Germinal center (tissue), 1 donor: ENCODE measurements around the gene TPBGL.

Experiments
- DNase-seq: peaks from one replicate; pipeline ENCODE4 v3.0.0; 2012; ENCODE audit warnings: mixed read lengths, low spot score

Gene TPBGL

GRCh38 chr11:75208446-75208845 is 32.1 kb upstream of the TPBGL start:
- no peak for DNase-seq

- no peak for DNase-seq
Observed at GRCh38 chr11:75212411-75212810, 28.2 kb upstream of the TPBGL start.

GRCh38 chr11:75214411-75214821 is 26.2 kb upstream of the TPBGL start:
- DNase-seq, result peak; percentile 58

- no peak for DNase-seq
Observed at GRCh38 chr11:75214843-75215242, 25.7 kb upstream of the TPBGL start.

- no peak for DNase-seq
Observed at GRCh38 chr11:75219869-75220268, 20.7 kb upstream of the TPBGL start.

- DNase-seq, result no peak
Observed at GRCh38 chr11:75223954-75224643, 16.5 kb upstream of the TPBGL start.

- DNase-seq, result no peak
Observed at GRCh38 chr11:75225794-75226193, 14.8 kb upstream of the TPBGL start.

GRCh38 chr11:75229466-75229865 is 11.1 kb upstream of the TPBGL start:
- no peak for DNase-seq

GRCh38 chr11:75230621-75231020 is 10.0 kb upstream of the TPBGL start:
- no peak for DNase-seq

- no peak for DNase-seq
Observed at GRCh38 chr11:75233754-75234172, 6.8 kb upstream of the TPBGL start.

- no peak for DNase-seq
Observed at GRCh38 chr11:75236062-75236461, 4.5 kb upstream of the TPBGL start.

- DNase-seq, result no peak
Observed at GRCh38 chr11:75237050-75237449, 3.5 kb upstream of the TPBGL start.

GRCh38 chr11:75238595-75239440 is 1.8 kb upstream of the TPBGL start:
- DNase-seq, result no peak

- no peak for DNase-seq
Observed at GRCh38 chr11:75239531-75240290, 863 bp upstream of the TPBGL start.

GRCh38 chr11:75241036-75241905 is 697 bp downstream of the TPBGL start:
- peak; percentile 92 for DNase-seq

- no peak for DNase-seq
Observed at GRCh38 chr11:75241906-75242644, 1.5 kb downstream of the TPBGL start.

GRCh38 chr11:75242722-75243600 is 2.4 kb downstream of the TPBGL start:
- no peak for DNase-seq

GRCh38 chr11:75244052-75244814 is 3.7 kb downstream of the TPBGL start:
- DNase-seq, result no peak

GRCh38 chr11:75245356-75246005 is 4.9 kb downstream of the TPBGL start:
- DNase-seq, result no peak
